H9 (cell line): ENCODE data around the gene TXNDC8. TPM values are rescaled to one million over a fixed set of nuclear protein-coding genes. Genes with fewer than 3 reads are reported as not detected.

Experiments
- DNase-seq: peaks from one replicate; pipeline ENCODE4 v3.0.0-alpha.2; 2017
- H2AFZ ChIP-seq: one replicate; pipeline ENCODE4 v1.6.1; 2013; ENCODE audit warnings: mild to moderate bottlenecking, low read length, control low read depth, moderate library complexity
- H2AK5ac ChIP-seq: 2 replicates; pipeline ENCODE4 v1.6.1; 2013; ENCODE audit warnings: low read length, control low read depth, mixed read lengths; ENCODE audit not compliant: insufficient read length
- H2BK120ac ChIP-seq: one replicate; pipeline ENCODE4 v1.6.1; 2013; ENCODE audit warnings: low read depth, mild to moderate bottlenecking, low read length, control low read depth, inconsistent platforms; ENCODE audit not compliant: poor library complexity, severe bottlenecking
- H2BK12ac ChIP-seq: 2 replicates; pipeline ENCODE4 v1.6.1; 2013; ENCODE audit warnings: low read length, control low read depth, mixed read lengths, low read depth; ENCODE audit not compliant: insufficient read length
- H2BK15ac ChIP-seq: 2 replicates; pipeline ENCODE4 v1.6.1; 2013; ENCODE audit warnings: low read depth, low read length, control low read depth
- H2BK20ac ChIP-seq: one replicate; pipeline ENCODE4 v1.6.1; 2013; ENCODE audit warnings: low read depth, mild to moderate bottlenecking, low read length, control low read depth, inconsistent platforms; ENCODE audit not compliant: poor library complexity, severe bottlenecking
- H2BK5ac ChIP-seq: 2 replicates; pipeline ENCODE4 v1.6.1; 2013; ENCODE audit warnings: low read length, control low read depth, mixed read lengths; ENCODE audit not compliant: insufficient read length
- H3K14ac ChIP-seq: 2 replicates; pipeline ENCODE4 v1.6.1; 2013; ENCODE audit warnings: low read length, control low read depth; ENCODE audit not compliant: insufficient read depth
- H3K18ac ChIP-seq: 2 replicates; pipeline ENCODE4 v1.6.1; 2013; ENCODE audit warnings: low read depth, mild to moderate bottlenecking, mixed read lengths, low read length, control low read depth; ENCODE audit not compliant: insufficient read length
- H3K23ac ChIP-seq: 2 replicates; pipeline ENCODE4 v1.6.1; 2013; ENCODE audit warnings: low read length, control low read depth, mixed read lengths, low read depth; ENCODE audit not compliant: insufficient read length
- H3K23me2 ChIP-seq: 2 replicates; pipeline ENCODE4 v1.6.1; 2013; ENCODE audit warnings: low read depth, mild to moderate bottlenecking, mixed read lengths, low read length, control low read depth; ENCODE audit not compliant: insufficient read length, poor library complexity, severe bottlenecking
- H3K27ac ChIP-seq: 2 replicates; pipeline ENCODE4 v1.5.1; 2013; ENCODE audit warnings: low read length, control low read depth, mixed read lengths, low read depth; ENCODE audit not compliant: insufficient read length
- H3K27me3 ChIP-seq: 2 replicates; pipeline ENCODE4 v1.6.1; 2013; ENCODE audit warnings: low read length, control low read depth, inconsistent platforms; ENCODE audit not compliant: insufficient read depth
- H3K4ac ChIP-seq: 2 replicates; pipeline ENCODE4 v1.6.1; 2013; ENCODE audit warnings: low read depth, mild to moderate bottlenecking, control low read depth, inconsistent platforms, low read length, moderate library complexity
- H3K4me1 ChIP-seq: 2 replicates; pipeline ENCODE4 v1.6.1; 2013; ENCODE audit warnings: low read length, control low read depth, inconsistent platforms; ENCODE audit not compliant: insufficient read depth
- H3K4me2 ChIP-seq: 2 replicates; pipeline ENCODE4 v1.6.1; 2013; ENCODE audit warnings: low read length, control low read depth, mixed read lengths; ENCODE audit not compliant: insufficient read length, insufficient read depth
- H3K56ac ChIP-seq: 2 replicates; pipeline ENCODE4 v1.6.1; 2013; ENCODE audit warnings: low read depth, mild to moderate bottlenecking, mixed read lengths, low read length, control low read depth; ENCODE audit not compliant: insufficient read length
- H3K79me1 ChIP-seq: 2 replicates; pipeline ENCODE4 v1.6.1; 2013; ENCODE audit warnings: low read depth, mild to moderate bottlenecking, moderate library complexity, low read length, control low read depth, inconsistent platforms; ENCODE audit not compliant: insufficient read depth, poor library complexity, severe bottlenecking
- H3K79me2 ChIP-seq: 2 replicates; pipeline ENCODE4 v1.6.1; 2013; ENCODE audit warnings: low read length, control low read depth, inconsistent platforms; ENCODE audit not compliant: insufficient read depth
- H3K9ac ChIP-seq: 2 replicates; pipeline ENCODE4 v1.6.1; 2013; ENCODE audit warnings: low read length, control low read depth, mixed read lengths; ENCODE audit not compliant: insufficient read length; ENCODE audit errors: extremely low read depth
- H3K9me3 ChIP-seq: one replicate; pipeline ENCODE4 v1.6.1; 2013; ENCODE audit warnings: low read depth, low read length, inconsistent platforms; ENCODE audit not compliant: control insufficient read depth
- H3T11ph ChIP-seq: one replicate; pipeline ENCODE4 v1.6.1; 2013; ENCODE audit warnings: mild to moderate bottlenecking, low read length, control low read depth, inconsistent platforms
- H4K20me1 ChIP-seq: one replicate; pipeline ENCODE4 v1.6.1; 2013; ENCODE audit not compliant: control insufficient read depth, insufficient read length, insufficient read depth
- H4K5ac ChIP-seq: 2 replicates; pipeline ENCODE4 v1.6.1; 2013; ENCODE audit warnings: low read depth, mild to moderate bottlenecking, mixed read lengths, low read length, control low read depth; ENCODE audit not compliant: insufficient read length
- H4K8ac ChIP-seq: replicated peaks from 2 replicates; pipeline ENCODE4 v1.6.1; 2013; ENCODE audit warnings: low read length, control low read depth, mixed read lengths, low read depth; ENCODE audit not compliant: insufficient read length
- H4K91ac ChIP-seq: 2 replicates; pipeline ENCODE4 v1.6.1; 2013; ENCODE audit warnings: low read depth, mild to moderate bottlenecking, moderate library complexity, mixed read lengths, low read length, control low read depth; ENCODE audit not compliant: insufficient read length
- H3K27ac Mint-ChIP-seq, 3 experiments: 2 replicates in 2 of 3; 3 replicates in 1 of 3; pipeline ENCODE4 v1.8.0; 2020 to 2021; ENCODE audit warnings: mixed read lengths in 3 of 3, mild to moderate bottlenecking in 1 of 3, moderate library complexity in 1 of 3
- H3K27me3 Mint-ChIP-seq: 2 replicates; pipeline ENCODE4 v1.8.0; 2021; ENCODE audit warnings: low read depth, mild to moderate bottlenecking, moderate library complexity, mixed read lengths
- H3K36me3 Mint-ChIP-seq, 3 experiments: 2 replicates in 2 of 3; 3 replicates in 1 of 3; pipeline ENCODE4 v1.8.0; 2020 to 2021; ENCODE audit warnings: low read depth in 3 of 3, mixed read lengths in 3 of 3; ENCODE audit not compliant: insufficient read depth in 1 of 3
- H3K4me1 Mint-ChIP-seq, 2 experiments: 2 replicates each; pipeline ENCODE4 v1.8.0; 2020; ENCODE audit warnings: mixed read lengths in 2 of 2
- H3K4me3 Mint-ChIP-seq, 2 experiments: 2 replicates in 1 of 2; 3 replicates in 1 of 2; pipeline ENCODE4 v1.8.0; 2020 to 2021; ENCODE audit warnings: mild to moderate bottlenecking in 2 of 2, mixed read lengths in 2 of 2, moderate library complexity in 1 of 2
- H3K9me3 Mint-ChIP-seq, 2 experiments: 2 replicates in 1 of 2; 3 replicates in 1 of 2; pipeline ENCODE4 v1.8.0; 2020; ENCODE audit warnings: mild to moderate bottlenecking in 2 of 2, mixed read lengths in 2 of 2, moderate library complexity in 1 of 2
- WGBS: extraction: QIAGEN DNeasy Blood & Tissue Kit; methylation state at CpG from one replicate; pipeline ENCODE4 v1.1.7; 2013; ENCODE audit warnings: missing lambda C conversion rate, low lambda C conversion rate, mixed read lengths; ENCODE audit not compliant: insufficient read length; ENCODE audit errors: extremely low coverage; 5-methylcytosine and 5-hydroxymethylcytosine counted together
- total RNA-seq: library from RNA; stranded (reverse); gene quantifications from 2 replicates; pipeline ENCODE4 v1.2.1, GENCODE V29; 2021
- TF ChIP-seq, protein P1 (sequence below): fragments of 200-600 bp; sonication (generic); conservative IDR thresholded peaks from 3 replicates; pipeline ENCODE4 v1.8.0; 2021; ENCODE audit warnings: antibody characterized with exemption, mild to moderate bottlenecking

TXNDC8 gene
- total RNA-seq, 1 experiment from 2014 or later, result not detected

- Histone ChIP-seq H4K5ac (no peak overlapping the region), H2BK5ac (no peak overlapping the region), H2BK12ac (no peak overlapping the region), H3K14ac (no peak overlapping the region), H4K20me1 (no peaks in the 10 kb centered on the region), H3K4ac (no peak overlapping the region), H2BK15ac (no peak overlapping the region), H4K8ac (no peak overlapping the region), H3K79me1 (no peaks in the 10 kb centered on the region), H2AK5ac (no peak overlapping the region), H2AFZ (no peak overlapping the region), H3K4me1 (no peaks in the 10 kb centered on the region), H3K79me2 (no peaks in the 10 kb centered on the region), H2BK120ac (no peak overlapping the region), H3K9me3 (no peaks in the 10 kb centered on the region), H3K23me2 (no peaks in the 10 kb centered on the region), H3K27ac (no peak overlapping the region), H3K56ac (no peak overlapping the region), H3T11ph (no peak overlapping the region), H3K4me2 (no peak overlapping the region), H3K9ac (no peak overlapping the region), H3K27me3 (no peaks in the 10 kb centered on the region), H2BK20ac (no peak overlapping the region), H3K18ac (no peak overlapping the region), H4K91ac (no peak overlapping the region), H3K23ac (no peak overlapping the region)
- Mint-ChIP-seq H3K27ac (no peak overlapping the region; a peak in 1 of 7 replicates), H3K4me3 (no peak overlapping the region), H3K4me1 (peaks cover 3% of the 10 kb centered on the region in 2 experiments; a peak in 1 of 4 replicates), H3K27me3 (no peaks in the 10 kb centered on the region), H3K36me3 (no peaks in the 10 kb centered on the region), H3K9me3 (no peaks in the 10 kb centered on the region; a peak in 1 of 5 replicates)
- no CpG with 5 or more reads among the region's 6 CpGs for WGBS
- TF ChIP-seq, protein P1, sequence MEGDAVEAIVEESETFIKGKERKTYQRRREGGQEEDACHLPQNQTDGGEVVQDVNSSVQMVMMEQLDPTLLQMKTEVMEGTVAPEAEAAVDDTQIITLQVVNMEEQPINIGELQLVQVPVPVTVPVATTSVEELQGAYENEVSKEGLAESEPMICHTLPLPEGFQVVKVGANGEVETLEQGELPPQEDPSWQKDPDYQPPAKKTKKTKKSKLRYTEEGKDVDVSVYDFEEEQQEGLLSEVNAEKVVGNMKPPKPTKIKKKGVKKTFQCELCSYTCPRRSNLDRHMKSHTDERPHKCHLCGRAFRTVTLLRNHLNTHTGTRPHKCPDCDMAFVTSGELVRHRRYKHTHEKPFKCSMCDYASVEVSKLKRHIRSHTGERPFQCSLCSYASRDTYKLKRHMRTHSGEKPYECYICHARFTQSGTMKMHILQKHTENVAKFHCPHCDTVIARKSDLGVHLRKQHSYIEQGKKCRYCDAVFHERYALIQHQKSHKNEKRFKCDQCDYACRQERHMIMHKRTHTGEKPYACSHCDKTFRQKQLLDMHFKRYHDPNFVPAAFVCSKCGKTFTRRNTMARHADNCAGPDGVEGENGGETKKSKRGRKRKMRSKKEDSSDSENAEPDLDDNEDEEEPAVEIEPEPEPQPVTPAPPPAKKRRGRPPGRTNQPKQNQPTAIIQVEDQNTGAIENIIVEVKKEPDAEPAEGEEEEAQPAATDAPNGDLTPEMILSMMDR, result no peak
- no peak for DNase-seq
Measured at GRCh38 chr9:110383491-110383890, 45.8 kb upstream of the TXNDC8 start.
